HG03342 (cell line): ENCODE measurements around the gene FOXE3.

Experiments used
- ATAC-seq: cut with Tn5 transposase; IDR thresholded peaks from one replicate; pipeline ENCODE4 v1.9.1; 2021; ENCODE audit warnings: mild to moderate bottlenecking, moderate library complexity; ENCODE audit not compliant: unreplicated experiment

Gene FOXE3

GRCh38 chr1:47434051-47434842 is 18.2 kb downstream of the FOXE3 start:
- no peak for ATAC-seq

GRCh38 chr1:47435506-47436303 is 19.6 kb downstream of the FOXE3 start:
- ATAC-seq, result no peak

GRCh38 chr1:47436304-47436978 is 20.4 kb downstream of the FOXE3 start:
- ATAC-seq, result peak; percentile 49

GRCh38 chr1:47436979-47437446 is 20.9 kb downstream of the FOXE3 start:
- ATAC-seq, result peak; percentile 15

GRCh38 chr1:47437447-47438164 is 21.5 kb downstream of the FOXE3 start, which contains the start of gene FOXD2:
Gene FOXD2 (plus strand): TSS chr1:47438044. CDS start chr1:47438136, 92 bp downstream.
- ATAC-seq, result peak; percentile 82

- ATAC-seq, result no peak
These were observed 22.3 kb downstream of the FOXE3 start for GRCh38 chr1:47438165-47439016.

- ATAC-seq, result no peak
These were observed 23.1 kb downstream of the FOXE3 start for GRCh38 chr1:47439017-47439818.

GRCh38 chr1:47439819-47440598 is 23.9 kb downstream of the FOXE3 start:
- ATAC-seq, result no peak

- ATAC-seq, result no peak
These were observed 24.6 kb downstream of the FOXE3 start for GRCh38 chr1:47440599-47441081.

GRCh38 chr1:47441450-47442106 is 25.5 kb downstream of the FOXE3 start:
- ATAC-seq, result no peak

GRCh38 chr1:47442202-47442601 is 26.1 kb downstream of the FOXE3 start:
- no peak for ATAC-seq

- no peak for ATAC-seq
These were observed 26.9 kb downstream of the FOXE3 start for GRCh38 chr1:47442842-47443529.

GRCh38 chr1:47443530-47444296 is 27.6 kb downstream of the FOXE3 start:
- no peak for ATAC-seq

GRCh38 chr1:47444297-47444561 is 28.1 kb downstream of the FOXE3 start:
- ATAC-seq, result no peak

GRCh38 chr1:47444562-47445465 is 28.7 kb downstream of the FOXE3 start:
- ATAC-seq, result no peak
